HepG2 (cell line): ENCODE results near the gene TUBA4B. TPM values are rescaled to one million over a fixed set of nuclear protein-coding genes. Genes with fewer than 3 reads are reported as not detected.

ENCODE experiments used
- ARID4A ChIP-seq: sonication (generic); formaldehyde crosslinking; IDR thresholded peaks from 2 replicates; pipeline ENCODE4 v1.5.0; 2020; ENCODE audit warnings: mild to moderate bottlenecking, missing genetic modification reagents, borderline replicate concordance
- ARNT2 ChIP-seq: sonication (generic); formaldehyde crosslinking; IDR thresholded peaks from 2 replicates; pipeline ENCODE4 v1.8.0; 2022; ENCODE audit warnings: mild to moderate bottlenecking, low read depth, missing genetic modification reagents, moderate library complexity
- ATF5 ChIP-seq: sonication (generic); formaldehyde crosslinking; IDR thresholded peaks from 2 replicates; pipeline ENCODE4 v1.4.0; 2020; ENCODE audit warnings: mild to moderate bottlenecking, low read depth, missing genetic modification reagents
- CEBPB ChIP-seq: IDR thresholded peaks from 2 replicates; pipeline ENCODE4 v1.6.1; 2011; ENCODE audit warnings: low read depth, low read length, improper control_type of control experiment, borderline replicate concordance
- CREM ChIP-seq, 2 experiments: sonication (generic) in 1 of 2; formaldehyde crosslinking in 1 of 2; IDR thresholded peaks; 2 replicates each; pipeline versions ENCODE4 v1.4.0 to v1.6.1; 2016 to 2020; ENCODE audit warnings: antibody characterized with exemption in 1 of 2, mild to moderate bottlenecking in 1 of 2, missing genetic modification reagents in 1 of 2
- EEA1 ChIP-seq: sonication (generic); formaldehyde crosslinking; IDR thresholded peaks from 2 replicates; pipeline ENCODE4 v1.5.1; 2020; ENCODE audit warnings: mild to moderate bottlenecking, missing genetic modification reagents, borderline replicate concordance
- HNF4G ChIP-seq, 2 experiments: sonication (generic) in 1 of 2; formaldehyde crosslinking in 1 of 2; IDR thresholded peaks; 2 replicates each; pipeline versions ENCODE4 v1.4.0 to v1.6.1; 2011 to 2020; ENCODE audit warnings: borderline replicate concordance in 2 of 2, low read depth in 2 of 2, mild to moderate bottlenecking in 2 of 2, low read length in 1 of 2, missing genetic modification reagents in 1 of 2, moderate library complexity in 1 of 2
- MEF2D ChIP-seq: sonication (generic); formaldehyde crosslinking; IDR thresholded peaks from 2 replicates; pipeline ENCODE4 v1.5.1; 2020; ENCODE audit warnings: mild to moderate bottlenecking, missing genetic modification reagents
- MLX ChIP-seq: IDR thresholded peaks from 2 replicates; pipeline ENCODE4 v1.6.1; 2016
- MXI1 ChIP-seq: IDR thresholded peaks from 3 replicates; pipeline ENCODE4 v1.6.1; 2012; ENCODE audit warnings: low read depth, low read length, inconsistent platforms, borderline replicate concordance
- SP5 ChIP-seq: IDR thresholded peaks from 2 replicates; pipeline ENCODE4 v1.6.1; 2016; ENCODE audit warnings: low read depth, borderline replicate concordance
- TCF7 ChIP-seq: sonication (generic); IDR thresholded peaks from 2 replicates; pipeline ENCODE4 v1.6.1; 2016; ENCODE audit warnings: antibody characterized with exemption, low read depth
- THAP11 ChIP-seq: IDR thresholded peaks from 2 replicates; pipeline ENCODE4 v1.6.1; 2016; ENCODE audit warnings: missing biosample characterization, missing genetic modification reagents
- TOPORS ChIP-seq: sonication (generic); formaldehyde crosslinking; IDR thresholded peaks from 2 replicates; pipeline ENCODE4 v1.8.0; 2023; ENCODE audit warnings: mild to moderate bottlenecking, missing genetic modification reagents
- USF2 ChIP-seq, 2 experiments: sonication (generic) in 1 of 2; formaldehyde crosslinking in 1 of 2; IDR thresholded peaks; 2 replicates each; pipeline versions ENCODE4 v1.5.1 to v1.6.1; 2011 to 2020; ENCODE audit warnings: borderline replicate concordance in 1 of 2, low read depth in 1 of 2, low read length in 1 of 2, mild to moderate bottlenecking in 1 of 2, missing genetic modification reagents in 1 of 2, moderate library complexity in 1 of 2
- ZNF10 ChIP-seq: sonication (generic); formaldehyde crosslinking; IDR thresholded peaks from 2 replicates; pipeline ENCODE4 v1.4.0; 2020; ENCODE audit warnings: mild to moderate bottlenecking, low read depth, missing genetic modification reagents, borderline replicate concordance
- ZNF12 ChIP-seq: sonication (generic); formaldehyde crosslinking; IDR thresholded peaks from 2 replicates; pipeline ENCODE4 v1.5.0; 2020; ENCODE audit warnings: missing genetic modification reagents
- ZNF496 ChIP-seq: sonication (generic); formaldehyde crosslinking; IDR thresholded peaks from 2 replicates; pipeline ENCODE4 v1.8.1; 2023; ENCODE audit warnings: mild to moderate bottlenecking, moderate library complexity, missing genetic modification reagents; ENCODE audit not compliant: insufficient replicate concordance
- ZNF674 ChIP-seq: sonication (generic); formaldehyde crosslinking; IDR thresholded peaks from 2 replicates; pipeline ENCODE4 v1.5.0; 2020; ENCODE audit warnings: low read depth, mild to moderate bottlenecking, missing genetic modification reagents
- ZNF883 ChIP-seq: sonication (generic); formaldehyde crosslinking; IDR thresholded peaks from 2 replicates; pipeline ENCODE4 v1.5.1; 2020; ENCODE audit warnings: mild to moderate bottlenecking, missing genetic modification reagents; ENCODE audit errors: not compliant biosample characterization
- polyA plus RNA-seq, 8 experiments: library from polyadenylated mRNA; depleted of rRNA in 3 of 8; stranded (reverse) in 7 of 8; unstranded in 1 of 8; fragments of >200 nt; fragmentation: Illumina TruSeq in 4 of 8; extraction: Trizol in 4 of 8; gene quantifications; 2 replicates each; pipeline versions ENCODE4 v1.2.1 to v1.2.3, GENCODE V29; 2011 to 2016; ENCODE audit warnings: low read depth in 4 of 8, missing spikeins in 1 of 8, mixed read lengths in 1 of 8; ENCODE audit not compliant: insufficient read depth in 1 of 8
- total RNA-seq, 5 experiments: library from RNA; depleted of rRNA; stranded (reverse); fragments of >200 nt; fragmentation: Illumina TruSeq; extraction: Trizol; gene quantifications; 2 replicates each; pipeline ENCODE4 v1.2.3, GENCODE V29; 2016; ENCODE audit warnings: low read depth in 1 of 5

The TUBA4B gene
- total and polyA plus RNA-seq, 2 of the 13 experiments (the other 11 are each of a cell fraction or from before 2014, with no cell fraction given): 0.18 to 0.22 TPM

- TF ChIP-seq ZNF496 (CRISPR knock-in tag) (no peak), ZNF674 (no peak), MEF2D (CRISPR knock-in tag) (no peak), ZNF883 (peak; percentile 16), USF2 (IDR thresholded peaks at IDR 0.05; ENCODE audit: low read depth, low read length) (no peak), USF2 (CRISPR knock-in tag; IDR thresholded peaks at IDR 0.05; ENCODE audit: borderline replicate concordance) (no peak), ZNF10 (CRISPR knock-in tag) (no peak), ZNF12 (CRISPR knock-in tag) (0 out of 2 replicates have a peak, but pooled peaks have one; percentile 36), EEA1 (CRISPR knock-in tag) (0 out of 2 replicates have a peak, but pooled peaks have one; percentile 15), MXI1 (peak; percentile 11; the same call in 1 of the 3 replicates), ATF5 (CRISPR knock-in tag) (peak; percentile 84; the same call in 1 of the 2 replicates), MLX (CRISPR knock-in tag) (no peak), ARNT2 (CRISPR knock-in tag) (no peak; the same call in 1 of the 2 replicates), ARID4A (CRISPR knock-in tag) (no peak; the same call in 1 of the 2 replicates), TCF7 (no peak), THAP11 (CRISPR knock-in tag) (no peak; the same call in none of the 2 replicates), CREM (IDR thresholded peaks at IDR 0.05) (no peak; the same call in 1 of the 2 replicates), CREM (CRISPR knock-in tag; IDR thresholded peaks at IDR 0.05) (no peak), HNF4G (IDR thresholded peaks at IDR 0.05; ENCODE audit: borderline replicate concordance, low read depth, low read length) (no peak; the same call in 1 of the 2 replicates), HNF4G (CRISPR knock-in tag; IDR thresholded peaks at IDR 0.05; ENCODE audit: borderline replicate concordance, low read depth) (no peak), TOPORS (CRISPR knock-in tag) (no peak), CEBPB (no peak), SP5 (CRISPR knock-in tag) (0 out of 2 replicates have a peak, but pooled peaks have one; percentile 4)
These were observed 45.7 kb upstream of the TUBA4B start (continued) for GRCh38 chr2:219207134-219207883.
